Measurements from ENCODE around the gene IL17C.
"Not testable (repeated sequence)": the region's sequence is repeated elsewhere in the genome, so short reads cannot be mapped to it uniquely, and the experiment has no call there.

The IL17C gene, protein sequence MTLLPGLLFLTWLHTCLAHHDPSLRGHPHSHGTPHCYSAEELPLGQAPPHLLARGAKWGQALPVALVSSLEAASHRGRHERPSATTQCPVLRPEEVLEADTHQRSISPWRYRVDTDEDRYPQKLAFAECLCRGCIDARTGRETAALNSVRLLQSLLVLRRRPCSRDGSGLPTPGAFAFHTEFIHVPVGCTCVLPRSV

GRCh38 chr16:88638323-88639230 is at the start of gene IL17C:
Gene IL17C, plus strand, starts transcription at chr16:88638572. Its CDS starts 70 bp downstream, at chr16:88638642.
- no peak for DNase-seq

DNA sequence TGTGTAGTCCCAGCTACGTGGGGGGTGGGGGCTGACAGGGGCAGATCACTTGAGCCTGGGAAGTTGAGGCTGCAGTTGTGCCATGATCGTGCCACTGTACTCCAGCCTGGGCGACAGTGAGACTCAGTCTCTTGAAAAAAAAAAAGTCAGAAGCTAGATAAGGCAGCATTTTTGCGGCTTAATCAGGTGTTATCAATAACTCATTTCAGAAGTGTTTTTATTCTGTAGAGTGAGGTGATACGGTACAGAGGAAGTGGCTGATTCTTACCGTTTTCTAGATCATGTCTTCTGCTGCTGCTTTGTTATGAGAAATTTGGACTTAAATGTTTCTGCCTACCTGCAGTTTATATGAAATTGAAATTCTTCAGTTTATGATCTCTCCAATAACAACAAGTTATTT is 49.6 kb upstream of the IL17C start:
- DNase-seq, result no peak

DNA sequence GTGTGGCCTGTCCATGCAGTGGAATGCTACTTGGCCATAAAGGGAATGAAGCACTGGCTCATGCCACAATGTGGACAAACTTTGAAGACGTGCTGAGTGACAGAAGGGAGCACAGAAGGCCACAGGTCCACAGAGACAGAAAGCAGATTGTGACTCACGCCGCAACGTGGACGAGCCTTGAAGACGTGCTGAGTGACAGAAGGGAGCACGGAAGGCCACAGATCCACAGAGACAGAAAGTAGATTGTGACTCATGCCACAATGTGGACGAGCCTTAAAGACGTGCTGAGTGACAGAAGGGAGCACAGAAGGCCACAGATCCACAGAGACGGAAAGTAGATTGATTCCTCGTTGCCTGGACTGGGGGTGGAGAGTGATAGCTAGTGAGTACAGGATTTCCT is 48.9 kb upstream of the IL17C start:
- no peak for DNase-seq

GRCh38 chr16:88591577-88592021 is 46.8 kb upstream of the IL17C start:
- DNase-seq, result no peak

GRCh38 chr16:88593061-88593460 is 45.3 kb upstream of the IL17C start:
- no peak for DNase-seq

- no peak for DNase-seq
Measured at GRCh38 chr16:88593489-88593888, 44.9 kb upstream of the IL17C start.

- DNase-seq, result no peak
Measured at GRCh38 chr16:88593910-88594309, 44.5 kb upstream of the IL17C start.

GRCh38 chr16:88595101-88595500 is 43.3 kb upstream of the IL17C start:
- DNase-seq, result no peak

- no peak for DNase-seq
Measured at GRCh38 chr16:88595921-88596320, 42.5 kb upstream of the IL17C start.

GRCh38 chr16:88596483-88596882 is 41.9 kb upstream of the IL17C start:
- DNase-seq, result no peak

GRCh38 chr16:88597856-88598491 is 40.4 kb upstream of the IL17C start:
- DNase-seq, result no peak

DNA sequence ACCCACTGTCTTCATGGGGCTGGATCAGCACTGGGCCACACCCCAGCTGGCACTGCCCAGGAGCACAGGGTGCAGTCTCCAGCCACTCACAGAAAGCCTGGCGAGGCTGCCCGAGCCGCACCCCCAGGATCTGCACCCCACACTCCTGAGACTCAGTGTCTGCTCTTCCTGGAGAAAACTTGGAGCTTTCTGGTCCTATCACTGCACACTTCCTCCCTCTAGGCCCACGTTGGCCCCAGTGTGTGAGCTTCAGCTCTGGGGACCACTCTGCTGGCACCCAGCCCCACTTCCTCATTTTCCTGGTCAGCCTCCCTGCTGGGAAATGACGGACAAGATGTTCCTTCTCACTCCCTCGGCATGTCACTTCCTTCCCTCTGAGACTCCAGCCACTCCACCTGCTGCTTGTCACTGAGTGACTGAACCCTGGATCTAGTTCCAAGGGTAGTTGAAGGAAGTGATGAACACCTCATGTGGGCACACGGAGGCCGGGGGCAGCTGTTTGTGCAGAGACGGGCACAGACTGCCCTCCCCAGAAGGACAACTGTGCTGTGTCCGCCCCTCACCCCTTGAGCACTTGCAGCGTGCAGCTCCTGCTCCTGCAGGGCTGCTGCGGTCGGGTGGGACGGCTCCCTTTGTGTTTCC is 39.2 kb upstream of the IL17C start:
- DNase-seq, result no peak

DNA sequence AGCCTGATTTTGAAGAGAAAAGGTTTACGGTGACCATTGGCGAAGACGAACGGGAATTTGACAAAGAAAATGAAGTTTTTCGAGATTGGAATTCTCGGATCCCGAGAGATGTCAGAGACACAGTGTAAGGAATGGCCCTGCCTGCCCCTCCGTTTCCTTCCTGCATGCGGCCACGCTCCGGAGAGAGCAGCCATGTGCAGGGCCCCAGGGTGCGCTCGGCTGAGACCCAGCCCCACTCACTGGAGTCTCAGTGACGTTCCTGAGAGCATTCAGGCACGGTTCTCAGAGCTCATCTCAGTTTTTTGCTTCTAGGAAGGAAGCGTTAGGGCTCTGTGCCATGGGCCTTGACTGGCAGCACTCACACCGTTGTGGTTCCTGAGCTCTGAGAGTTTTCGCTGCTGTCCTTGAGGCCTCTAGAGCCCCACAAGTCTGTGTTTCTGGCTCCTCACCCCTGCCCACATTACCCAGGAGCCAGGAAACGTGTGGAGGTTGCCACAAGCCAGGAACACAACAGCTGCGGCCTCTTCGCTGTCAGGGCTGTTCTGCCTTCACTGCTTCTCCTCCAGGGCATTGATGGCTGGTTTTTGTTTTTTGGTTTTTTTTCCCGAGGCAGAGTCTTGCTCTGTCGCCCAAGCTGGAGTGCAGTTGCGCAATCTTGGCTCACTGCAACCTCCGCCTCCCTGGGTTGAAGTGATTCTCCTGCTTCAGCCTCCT is 38.4 kb upstream of the IL17C start:
- DNase-seq, result no peak

GRCh38 chr16:88600539-88600896 is 37.9 kb upstream of the IL17C start:
- DNase-seq, result no peak

- DNase-seq, result no peak
Measured at GRCh38 chr16:88601313-88602036, 36.9 kb upstream of the IL17C start.

GRCh38 chr16:88602091-88602490 is 36.3 kb upstream of the IL17C start:
- no peak for DNase-seq

DNA sequence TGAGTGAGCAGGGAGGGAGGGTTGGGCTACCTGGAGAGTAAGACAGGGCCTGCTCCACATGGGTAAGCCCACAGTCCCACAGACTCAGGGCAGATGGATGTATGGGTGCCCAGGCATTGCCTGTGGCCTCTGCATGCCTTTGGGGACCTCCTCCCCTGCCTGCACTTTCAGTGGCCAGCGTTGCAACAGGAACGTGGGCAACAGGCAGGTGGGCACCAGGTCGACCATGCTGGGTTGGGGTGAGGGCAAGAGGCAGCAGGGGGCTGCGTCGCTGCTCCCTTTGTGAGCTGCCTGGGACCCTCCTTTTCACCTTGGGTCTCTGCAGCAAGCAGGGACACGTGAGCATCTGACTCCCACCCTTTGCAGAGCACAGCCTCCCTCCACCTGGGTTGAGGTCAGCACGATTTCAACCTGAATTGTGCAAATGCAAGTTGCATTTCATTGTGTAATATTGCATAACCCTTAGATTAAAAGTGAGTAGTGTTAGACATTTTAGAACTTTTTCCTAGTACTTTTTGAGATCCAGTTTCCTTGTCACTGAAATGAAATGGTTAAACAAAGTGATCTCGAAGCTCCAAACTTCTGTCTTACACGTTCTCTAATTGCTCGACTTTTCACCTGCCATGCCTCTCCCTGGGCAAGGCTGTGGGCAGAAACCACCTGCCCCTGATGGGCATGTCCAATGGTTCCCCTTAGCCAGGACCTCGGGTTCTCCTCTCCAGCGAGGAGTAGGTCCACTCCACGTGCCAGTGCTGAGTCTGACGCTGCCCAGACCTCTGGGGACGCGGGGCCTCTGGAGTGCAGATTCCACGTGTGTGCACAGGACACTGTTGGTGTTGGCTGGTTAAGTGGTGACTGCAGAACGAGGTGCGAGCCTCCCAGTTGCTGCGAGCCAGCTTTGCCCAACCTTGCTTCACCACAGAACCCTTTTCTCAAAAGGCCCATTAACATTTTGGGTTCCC is 32.9 kb upstream of the IL17C start:
- no peak for DNase-seq

DNA sequence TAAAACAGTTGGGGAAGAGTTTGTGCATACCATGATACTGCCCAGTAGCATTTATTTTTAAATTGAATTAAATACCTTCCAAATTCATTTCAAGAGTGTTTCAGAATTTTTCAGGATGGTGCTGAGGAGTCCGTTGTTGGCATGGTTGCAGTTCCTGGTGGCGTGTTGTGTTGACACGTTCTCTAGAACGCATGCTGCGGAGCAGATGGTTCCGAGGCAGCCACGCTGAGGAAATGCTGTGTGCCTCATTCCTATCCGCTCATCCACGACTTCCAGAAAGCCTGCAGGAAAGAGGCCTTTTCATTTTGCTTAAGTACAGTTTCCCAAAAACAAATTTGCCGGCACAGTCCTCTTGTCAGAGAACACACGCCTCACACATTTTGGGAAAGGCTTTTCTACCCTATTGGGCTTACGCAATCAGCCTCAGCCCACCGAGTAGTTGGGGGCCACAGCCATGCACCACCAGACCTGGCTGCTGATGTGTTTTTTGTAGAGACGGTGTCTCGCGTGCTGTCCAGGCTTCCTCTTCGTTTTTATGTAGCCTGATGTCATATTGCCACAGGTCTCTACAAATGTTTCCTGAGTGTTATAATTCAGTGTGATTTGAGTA is 32.1 kb upstream of the IL17C start:
- no peak for DNase-seq

GRCh38 chr16:88608076-88608475 is 30.3 kb upstream of the IL17C start:
- no peak for DNase-seq

DNA sequence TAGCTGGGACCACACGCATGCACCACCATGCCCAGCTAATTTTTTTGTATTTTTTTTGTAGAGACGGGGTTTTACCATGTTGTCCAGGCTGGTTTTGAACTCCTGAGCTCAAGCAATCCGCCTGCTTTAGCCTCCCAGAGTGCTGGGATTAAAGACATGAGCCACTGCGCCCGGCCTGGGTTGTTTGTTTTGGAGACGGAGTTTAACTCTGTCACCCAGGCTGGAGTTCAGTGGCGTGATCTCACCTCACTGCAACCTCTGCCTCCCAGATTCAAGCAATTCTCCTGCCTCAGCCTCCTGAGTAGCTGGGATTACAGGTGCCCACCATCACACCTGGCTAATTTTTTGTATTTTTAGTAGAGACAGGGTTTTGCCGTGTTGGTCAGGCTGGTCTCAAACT is 28.9 kb upstream of the IL17C start:
- not testable (repeated sequence) for DNase-seq
